Stimulated activated naive CD8-positive, alpha-beta T cell treated with anti-CD3 and anti-CD28 coated beads, Interleukin-15, amount 100 ng/mL, for 72 hours (primary cell): ENCODE measurements around the gene SRR.
"Not testable (repeated sequence)": the region's sequence is repeated elsewhere in the genome, so short reads cannot be mapped to it uniquely, and the experiment has no call there.

Source experiments
- ATAC-seq: fragments of 150-1000 bp; cut with Tn5 transposase; 2 replicates; pipeline ENCODE4 v1.10.0; 2021; ENCODE audit warnings: mild to moderate bottlenecking, moderate library complexity
- DNase-seq, 2 donors: peaks; one replicate each; pipeline ENCODE4 v3.0.0; 2021 to 2022
- H3K27ac Mint-ChIP-seq, 2 donors: one replicate each; pipeline ENCODE4 v1.8.0; 2022; ENCODE audit warnings: mild to moderate bottlenecking in 2 of 2, mixed read lengths in 2 of 2, moderate library complexity in 2 of 2
- H3K27me3 Mint-ChIP-seq: one replicate; pipeline ENCODE4 v1.8.0; 2022; ENCODE audit warnings: mixed read lengths
- H3K4me1 Mint-ChIP-seq: one replicate; pipeline ENCODE4 v1.8.0; 2022; ENCODE audit warnings: mild to moderate bottlenecking, mixed read lengths
- H3K4me3 Mint-ChIP-seq, 2 donors: one replicate each; pipeline ENCODE4 v1.8.0; 2022; ENCODE audit warnings: mild to moderate bottlenecking in 2 of 2, mixed read lengths in 2 of 2, moderate library complexity in 1 of 2
- H3K9me3 Mint-ChIP-seq, 2 donors: one replicate each; pipeline ENCODE4 v1.8.0; 2022; ENCODE audit warnings: mixed read lengths in 2 of 2

SRR gene

GRCh38 chr17:2277429-2278170, 26.1 kb upstream of the SRR start:
- H3K27me3 Mint-ChIP-seq: no peaks in the 10 kb centered on the region
- no peak overlapping the region for H3K4me3 Mint-ChIP-seq
- no peak overlapping the region for H3K27ac Mint-ChIP-seq
- DNase-seq (no peak), ATAC-seq (no peak)
- no peaks in the 10 kb centered on the region for H3K9me3 Mint-ChIP-seq
- peaks cover 74% of the 10 kb centered on the region for H3K4me1 Mint-ChIP-seq

- ATAC-seq (no peak), DNase-seq (no peak)
- Mint-ChIP-seq H3K9me3 (no peaks in the 10 kb centered on the region), H3K27me3 (no peaks in the 10 kb centered on the region), H3K4me1 (peaks cover 68% of the 10 kb centered on the region), H3K27ac (peak overlapping the region in 1 of 2 donors; percentile 57), H3K4me3 (peak overlapping the region in 1 of 2 donors; percentile 45)
Observed at GRCh38 chr17:2279707-2280106, 24.0 kb upstream of the SRR start.

- no peaks in the 10 kb centered on the region for H3K27me3 Mint-ChIP-seq
- no peak overlapping the region for H3K4me3 Mint-ChIP-seq
- ATAC-seq: peak; percentile 66
- no peaks in the 10 kb centered on the region for H3K9me3 Mint-ChIP-seq
- peaks cover 53% of the 10 kb centered on the region for H3K4me1 Mint-ChIP-seq
- DNase-seq: no peak
- peak overlapping the region in 1 of 2 donors; percentile 79 for H3K27ac Mint-ChIP-seq
Observed at GRCh38 chr17:2282297-2282873, 21.4 kb upstream of the SRR start.

GRCh38 chr17:2283302-2283701, 20.4 kb upstream of the SRR start:
- peak overlapping the region in 1 of 2 donors; percentile 48 for H3K27ac Mint-ChIP-seq
- no peaks in the 10 kb centered on the region for H3K9me3 Mint-ChIP-seq
- ATAC-seq: no peak
- peaks cover 53% of the 10 kb centered on the region for H3K4me1 Mint-ChIP-seq
- DNase-seq: no peak
- no peaks in the 10 kb centered on the region for H3K27me3 Mint-ChIP-seq
- no peak overlapping the region for H3K4me3 Mint-ChIP-seq

GRCh38 chr17:2289878-2290478, 13.8 kb upstream of the SRR start:
- no peak overlapping the region for H3K27ac Mint-ChIP-seq
- no peak overlapping the region for H3K4me3 Mint-ChIP-seq
- ATAC-seq: no peak
- H3K27me3 Mint-ChIP-seq: no peaks in the 10 kb centered on the region
- H3K4me1 Mint-ChIP-seq: peaks cover 20% of the 10 kb centered on the region
- no peak for DNase-seq
- H3K9me3 Mint-ChIP-seq: no peaks in the 10 kb centered on the region

- Mint-ChIP-seq H3K4me1 (peaks cover 30% of the 10 kb centered on the region), H3K4me3 (no peak overlapping the region), H3K27me3 (no peaks in the 10 kb centered on the region), H3K27ac (no peak overlapping the region), H3K9me3 (no peaks in the 10 kb centered on the region)
- no peak for ATAC-seq
- no peak for DNase-seq
Observed at GRCh38 chr17:2292100-2292499, 11.7 kb upstream of the SRR start.

- peaks cover 53% of the 10 kb centered on the region for H3K4me1 Mint-ChIP-seq
- peak overlapping the region; percentile 3 to 22 for H3K27ac Mint-ChIP-seq
- DNase-seq: no peak
- ATAC-seq: peak; percentile 78
- peak overlapping the region; percentile 20 to 40 for H3K4me3 Mint-ChIP-seq
- no peaks in the 10 kb centered on the region for H3K9me3 Mint-ChIP-seq
- H3K27me3 Mint-ChIP-seq: no peaks in the 10 kb centered on the region
Observed at GRCh38 chr17:2295575-2295974, 8.2 kb upstream of the SRR start.

GRCh38 chr17:2297023-2297422, 6.7 kb upstream of the SRR start:
- no peaks in the 10 kb centered on the region for H3K9me3 Mint-ChIP-seq
- peak overlapping the region in 1 of 2 donors; percentile 49 for H3K27ac Mint-ChIP-seq
- H3K27me3 Mint-ChIP-seq: no peaks in the 10 kb centered on the region
- ATAC-seq: no peak
- DNase-seq: no peak
- H3K4me3 Mint-ChIP-seq: no peak overlapping the region
- peaks cover 66% of the 10 kb centered on the region for H3K4me1 Mint-ChIP-seq

- H3K9me3 Mint-ChIP-seq: no peaks in the 10 kb centered on the region
- H3K27me3 Mint-ChIP-seq: no peaks in the 10 kb centered on the region
- no peak for ATAC-seq
- DNase-seq: no peak
- H3K4me1 Mint-ChIP-seq: peaks cover 62% of the 10 kb centered on the region
- no peak overlapping the region for H3K4me3 Mint-ChIP-seq
- no peak overlapping the region for H3K27ac Mint-ChIP-seq
Observed at GRCh38 chr17:2299136-2299535, 4.6 kb upstream of the SRR start.

- ATAC-seq: no peak
- Mint-ChIP-seq H3K4me3 (no peak overlapping the region), H3K4me1 (peaks cover 58% of the 10 kb centered on the region), H3K27me3 (no peaks in the 10 kb centered on the region), H3K27ac (peak overlapping the region in 1 of 2 donors; percentile 3), H3K9me3 (no peaks in the 10 kb centered on the region)
- DNase-seq: no peak
Observed at GRCh38 chr17:2299756-2300155, 4.0 kb upstream of the SRR start.

- H3K4me3 Mint-ChIP-seq: peak overlapping the region; percentile 89 to 92
- H3K27me3 Mint-ChIP-seq: no peaks in the 10 kb centered on the region
- H3K27ac Mint-ChIP-seq: peak overlapping the region; percentile 82 to 90
- ATAC-seq (no peak), DNase-seq (no peak)
- no peaks in the 10 kb centered on the region for H3K9me3 Mint-ChIP-seq
- peaks cover 52% of the 10 kb centered on the region for H3K4me1 Mint-ChIP-seq
Observed at GRCh38 chr17:2302778-2303203, 959 bp upstream of the SRR start.

- no peaks in the 10 kb centered on the region for H3K27me3 Mint-ChIP-seq
- DNase-seq: no peak
- H3K4me1 Mint-ChIP-seq: peaks cover 47% of the 10 kb centered on the region
- peak overlapping the region; percentile 61 to 66 for H3K4me3 Mint-ChIP-seq
- no peak overlapping the region for H3K27ac Mint-ChIP-seq
- H3K9me3 Mint-ChIP-seq: no peaks in the 10 kb centered on the region
- no peak for ATAC-seq
Observed at GRCh38 chr17:2304931-2305330, 1.2 kb downstream of the SRR start.

- ATAC-seq (no peak), DNase-seq (no peak)
- Mint-ChIP-seq H3K27me3 (no peaks in the 10 kb centered on the region), H3K27ac (no peak overlapping the region), H3K4me1 (peaks cover 27% of the 10 kb centered on the region), H3K4me3 (no peak overlapping the region), H3K9me3 (no peaks in the 10 kb centered on the region)
Observed at GRCh38 chr17:2309338-2310154, 5.8 kb downstream of the SRR start.

- no peak overlapping the region for H3K27ac Mint-ChIP-seq
- ATAC-seq (no peak), DNase-seq (no peak)
- no peaks in the 10 kb centered on the region for H3K9me3 Mint-ChIP-seq
- H3K27me3 Mint-ChIP-seq: no peaks in the 10 kb centered on the region
- no peak overlapping the region for H3K4me3 Mint-ChIP-seq
- H3K4me1 Mint-ChIP-seq: peaks cover 6% of the 10 kb centered on the region
Observed at GRCh38 chr17:2312736-2313135, 9.0 kb downstream of the SRR start.

- DNase-seq, H3K27ac Mint-ChIP-seq, H3K9me3 Mint-ChIP-seq, H3K4me1 Mint-ChIP-seq, ATAC-seq, H3K4me3 Mint-ChIP-seq, H3K27me3 Mint-ChIP-seq: not testable (repeated sequence)
Observed at GRCh38 chr17:2316916-2317205, 13.1 kb downstream of the SRR start.

GRCh38 chr17:2317796-2318195, 14.0 kb downstream of the SRR start:
- H3K27me3 Mint-ChIP-seq: no peaks in the 10 kb centered on the region
- no peaks in the 10 kb centered on the region for H3K9me3 Mint-ChIP-seq
- no peaks in the 10 kb centered on the region for H3K4me1 Mint-ChIP-seq
- DNase-seq (no peak), ATAC-seq (no peak)
- H3K4me3 Mint-ChIP-seq: no peak overlapping the region
- H3K27ac Mint-ChIP-seq: no peak overlapping the region
